Pancreas (tissue), 10 donors: ENCODE data around the gene SART3. TPM values are rescaled to one million over a fixed set of nuclear protein-coding genes. Genes with fewer than 3 reads are reported as not detected.

Experiments
- ATAC-seq, 4 donors: fragments of 200-7000 bp; cut with Tn5 transposase; one replicate each; pipeline versions ENCODE4 v1.8.0 to v1.9.1; 2020; ENCODE audit warnings: mild to moderate bottlenecking in 4 of 4, moderate library complexity in 4 of 4
- DNase-seq, 6 donors: peaks; one replicate each; pipeline ENCODE4 v3.0.0-alpha.2; 2020
- FAIRE-seq: peaks from 2 replicates; lab custom pipeline; 2012; peaks lifted over from hg19 to GRCh38; lab: Jason Lieb, UNC
- H3K27ac ChIP-seq, 4 donors: fragments of 200-600 bp; sonication (generic); 1 replicate in 3 of 4; 2 replicates in 1 of 4; pipeline versions ENCODE4 v1.5.0 to v1.8.0; 2020
- H3K27me3 ChIP-seq, 4 donors: fragments of 200-600 bp; one replicate each; pipeline ENCODE4 v1.8.0; 2021
- H3K36me3 ChIP-seq, 3 donors: fragments of 200-600 bp; sonication (generic) in 1 of 3; one replicate each; pipeline versions ENCODE4 v1.5.0 to v1.8.0; 2020 to 2021
- H3K4me1 ChIP-seq, 3 donors: fragments of 200-600 bp; one replicate each; pipeline ENCODE4 v1.8.0; 2021
- H3K4me3 ChIP-seq, 4 donors: fragments of 200-600 bp; sonication (generic) in 2 of 4; one replicate each; pipeline versions ENCODE4 v1.5.0 to v1.8.0; 2020 to 2021
- H3K9me3 ChIP-seq, 4 donors: fragments of 200-600 bp; one replicate each; pipeline ENCODE4 v1.8.0; 2021
- CTCF ChIP-seq, 4 donors: fragments of 200-600 bp; sonication (generic) in 3 of 4; IDR thresholded peaks; one replicate each; pipeline versions ENCODE4 v1.5.0 to v1.8.0; 2021; ENCODE audit warnings: antibody characterized with exemption in 4 of 4
- WGBS, 2 donors: extraction: QIAGEN DNeasy Blood & Tissue Kit; methylation state at CpG; one replicate each; pipeline ENCODE4 v1.1.7; 2013; 5-methylcytosine and 5-hydroxymethylcytosine counted together
- intact Hi-C, 3 donors: fragments of 100-400 bp; cut with DNase I; formaldehyde crosslinking; loops; one replicate each; pipeline versions ENCODE4 v1.11.1 to v1.14.2; 2022
- polyA plus RNA-seq, 2 donors: library from polyadenylated mRNA; stranded (reverse); fragments of 200-250 nt; gene quantifications; one replicate each; pipeline ENCODE4 v1.2.3, GENCODE V29; 2013
- total RNA-seq, 6 donors: library from RNA; stranded (reverse); fragmentation: NEBNext Ultra II Directional in 4 of 6; extraction: Animal tissue kit (Norgen Biotek cat#: 25700) in 4 of 6; gene quantifications; one replicate each; pipeline versions ENCODE4 v1.2.1 to v1.2.4, GENCODE V29; 2021 to 2023
- donor health status: healthy with polysubstance abuse.
- donor health status: DM: no; HTN: no; CAD: no; lungs with moderate emphysema.
- donor health status: DM: no; HTN: no; CAD: no.
- donor health status: control.
- donor health status: control.
- donor health status: Bipolar disorder and iron deficiency.
- donor health status: DM: yes; HTN: yes; CAD: no.
- donor health status: DM: no; HTN: no; CAD: no.
- donor health status: DM: no; HTN: no; CAD: no.
- donor health status: DM: yes; HTN: yes; CAD: no.

SART3 gene
- total and polyA plus RNA-seq, 8 donors, result 13.9 to 23.4 (median 16.7) TPM

GRCh38 chr12:108604208-108604941 is 43.4 kb upstream of the SART3 start:
- DNase-seq (no peak), FAIRE-seq (no peak)
- WGBS, 2 donors, result 29% methylated on average over 14 of the region's 14 CpGs

GRCh38 chr12:108603743-108604142 is 42.8 kb upstream of the SART3 start:
- no peak for FAIRE-seq
- H3K36me3 ChIP-seq, result no peaks in the 10 kb centered on the region
- intact Hi-C loops, result no loop called here
- no peak overlapping the region for H3K4me3 ChIP-seq
- no peak for DNase-seq
- TF ChIP-seq CTCF (IDR thresholded peaks at IDR 0.05), result no peak
- H3K27ac ChIP-seq, result no peak overlapping the region
- WGBS, 2 donors, result 60 to 67% methylated on average over 4 of the region's 4 CpGs
- no peaks in the 10 kb centered on the region for H3K9me3 ChIP-seq
- no peaks in the 10 kb centered on the region for H3K27me3 ChIP-seq
- ATAC-seq, result no peak
- no peaks in the 10 kb centered on the region for H3K4me1 ChIP-seq

More at GRCh38 chr12:108604208-108604941, 43.4 kb upstream of the SART3 start:
- ATAC-seq, result no peak
- Histone ChIP-seq H3K27me3 (no peaks in the 10 kb centered on the region), H3K27ac (no peak overlapping the region), H3K36me3 (no peaks in the 10 kb centered on the region), H3K4me3 (no peak overlapping the region), H3K9me3 (no peaks in the 10 kb centered on the region), H3K4me1 (no peaks in the 10 kb centered on the region)
- intact Hi-C loops, result no loop called here
- TF ChIP-seq CTCF (IDR thresholded peaks at IDR 0.05), result no peak

GRCh38 chr12:108602976-108603704 is 42.2 kb upstream of the SART3 start:
- Histone ChIP-seq H3K36me3 (no peaks in the 10 kb centered on the region), H3K27me3 (no peaks in the 10 kb centered on the region), H3K4me1 (no peaks in the 10 kb centered on the region), H3K4me3 (no peak overlapping the region), H3K27ac (no peak overlapping the region), H3K9me3 (no peaks in the 10 kb centered on the region)
- no peak for ATAC-seq
- FAIRE-seq, result no peak
- DNase-seq, result no peak
- 74 to 83% methylated on average over 15 of the region's 15 CpGs for WGBS, 2 donors
- intact Hi-C loops, result no loop called here
- no peak for TF ChIP-seq CTCF (IDR thresholded peaks at IDR 0.05)

- H3K27me3 ChIP-seq, result no peaks in the 10 kb centered on the region
- no peaks in the 10 kb centered on the region for H3K9me3 ChIP-seq
- H3K36me3 ChIP-seq, result no peaks in the 10 kb centered on the region
- H3K27ac ChIP-seq, result no peak overlapping the region
- 91 to 93% methylated on average over 9 of the region's 9 CpGs for WGBS, 2 donors
- FAIRE-seq, result no peak
- H3K4me1 ChIP-seq, result no peaks in the 10 kb centered on the region
- DNase-seq, result peak in 1 of 6 donors; percentile 10
- ATAC-seq, result no peak
- no peak for TF ChIP-seq CTCF (IDR thresholded peaks at IDR 0.05)
- intact Hi-C loops, result no loop called here
- no peak overlapping the region for H3K4me3 ChIP-seq
Observed at GRCh38 chr12:108602209-108602705, 41.3 kb upstream of the SART3 start.

DNA sequence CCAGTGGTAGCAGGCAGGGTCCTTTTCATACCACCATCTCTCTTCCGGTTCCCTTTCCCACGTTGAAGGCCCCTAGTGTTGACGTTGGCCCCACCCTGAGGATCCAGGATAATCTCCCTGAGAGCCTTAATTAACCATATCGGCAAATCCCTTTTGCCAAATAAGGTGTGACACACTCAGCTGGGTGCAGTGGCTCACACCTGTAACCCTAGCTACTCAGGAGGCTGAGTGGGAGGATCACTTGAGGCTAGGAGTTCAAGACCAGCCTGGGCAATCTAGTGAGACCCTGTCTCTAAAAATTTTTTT is 39.7 kb upstream of the SART3 start:
- Histone ChIP-seq H3K36me3 (no peaks in the 10 kb centered on the region), H3K9me3 (no peaks in the 10 kb centered on the region), H3K27me3 (no peaks in the 10 kb centered on the region), H3K4me1 (no peaks in the 10 kb centered on the region), H3K4me3 (no peak overlapping the region), H3K27ac (no peak overlapping the region)
- no peak for TF ChIP-seq CTCF (IDR thresholded peaks at IDR 0.05)
- intact Hi-C loops, result no loop called here
- ATAC-seq (no peak), DNase-seq (no peak), FAIRE-seq (no peak)
- WGBS, 2 donors, result 33 to 37% methylated on average over 4 of the region's 4 CpGs
